NCI-H187 treated with DMSO at 0.1 percent for 48 hours (cell line): ENCODE data around the gene PLXDC2.
"Not testable (repeated sequence)": the region's sequence is repeated elsewhere in the genome, so short reads cannot be mapped to it uniquely, and the experiment has no call there.

Source experiments
- DNase-seq: peaks from one replicate; lab custom pipeline; 2025; lab: John Stamatoyannopoulos, UW

Gene PLXDC2

DNA sequence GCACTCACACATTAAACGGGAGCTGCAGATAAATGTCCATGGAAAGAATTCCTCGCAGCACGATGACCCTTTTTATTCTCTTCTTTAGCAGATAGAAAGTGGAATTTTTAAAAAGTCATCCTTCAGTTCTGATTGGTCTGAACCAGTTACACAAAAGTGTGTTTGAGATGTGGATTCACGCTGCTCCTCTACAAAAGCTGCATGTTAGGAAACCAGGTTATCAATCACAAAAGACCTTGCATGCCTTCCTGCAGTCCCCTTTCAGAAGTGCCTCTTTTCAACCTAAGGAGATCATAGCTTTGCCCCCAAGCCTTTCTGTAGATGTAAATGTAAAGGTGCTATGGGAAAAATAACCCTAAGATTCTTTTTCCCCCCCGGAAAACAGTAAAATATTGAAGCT, 299.7 kb downstream of the PLXDC2 start:
- no peak for DNase-seq

- DNase-seq = no peak
Measured at GRCh38 chr10:20117471-20117870, 301.2 kb downstream of the PLXDC2 start.

GRCh38 chr10:20118119-20118518, 301.9 kb downstream of the PLXDC2 start:
- DNase-seq = no peak

DNA sequence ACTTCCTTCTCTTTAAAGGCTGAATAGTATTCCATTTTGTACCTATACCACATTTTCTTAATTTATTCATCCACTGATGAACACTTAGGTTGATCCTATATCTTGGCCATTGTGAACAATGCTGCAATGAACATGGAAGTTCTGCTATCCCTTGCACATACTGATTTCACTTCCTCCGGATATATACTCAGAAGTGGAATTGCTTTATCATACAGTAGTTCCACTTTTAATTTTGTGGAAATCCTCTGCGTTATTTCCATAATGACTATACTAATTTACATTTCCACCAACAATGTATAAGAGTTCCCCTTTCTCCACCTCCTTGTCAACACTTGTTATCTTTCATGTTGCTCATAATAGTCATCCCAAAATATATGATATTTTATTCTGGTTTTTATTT, 312.6 kb downstream of the PLXDC2 start:
- DNase-seq = no peak

DNA sequence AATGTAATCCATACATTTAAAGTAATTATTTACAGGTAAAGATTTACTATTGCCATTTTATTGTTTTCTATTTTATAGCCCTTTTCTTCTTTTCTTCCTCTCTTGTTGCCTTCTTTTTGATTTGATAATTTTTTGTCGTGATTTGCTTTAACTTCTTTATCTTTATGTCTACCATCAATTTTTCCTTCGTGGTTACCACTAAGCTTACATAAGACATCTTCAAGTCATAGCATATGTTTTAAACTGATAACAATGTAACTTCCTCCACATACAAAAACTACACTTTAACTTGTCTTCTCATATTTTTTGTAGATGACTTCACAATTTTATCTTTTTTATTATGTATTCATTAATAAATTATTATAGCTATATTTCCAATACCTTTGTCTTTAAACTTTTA, 316.6 kb downstream of the PLXDC2 start:
- no peak for DNase-seq

DNA sequence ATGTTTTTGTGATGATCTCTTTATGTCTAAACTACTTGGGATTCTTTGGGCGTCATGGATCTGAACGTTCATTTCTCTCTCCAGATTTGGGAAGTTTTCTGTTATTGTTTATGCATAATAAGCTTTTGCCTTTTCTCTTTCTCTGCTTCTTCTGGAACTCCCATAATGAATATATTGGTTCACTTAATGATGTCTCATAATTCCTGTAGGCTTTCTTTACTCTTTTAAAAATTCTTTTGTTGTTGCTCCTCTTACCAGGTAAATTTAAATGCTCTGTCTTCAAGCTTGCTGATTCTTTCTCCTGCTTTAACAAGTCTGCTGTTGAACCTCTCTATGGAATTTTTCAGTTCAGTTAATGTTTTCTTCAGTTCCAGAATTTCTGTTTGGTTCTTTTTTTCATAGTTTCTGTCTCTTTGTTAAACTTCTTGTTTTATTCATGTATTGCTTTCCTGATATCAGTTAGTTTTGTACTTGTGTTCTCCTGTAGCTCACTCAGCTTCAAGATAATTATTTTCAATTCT, 317.5 kb downstream of the PLXDC2 start:
- no peak for DNase-seq

GRCh38 chr10:20142311-20142710, 326.1 kb downstream of the PLXDC2 start:
- no peak for DNase-seq

DNA sequence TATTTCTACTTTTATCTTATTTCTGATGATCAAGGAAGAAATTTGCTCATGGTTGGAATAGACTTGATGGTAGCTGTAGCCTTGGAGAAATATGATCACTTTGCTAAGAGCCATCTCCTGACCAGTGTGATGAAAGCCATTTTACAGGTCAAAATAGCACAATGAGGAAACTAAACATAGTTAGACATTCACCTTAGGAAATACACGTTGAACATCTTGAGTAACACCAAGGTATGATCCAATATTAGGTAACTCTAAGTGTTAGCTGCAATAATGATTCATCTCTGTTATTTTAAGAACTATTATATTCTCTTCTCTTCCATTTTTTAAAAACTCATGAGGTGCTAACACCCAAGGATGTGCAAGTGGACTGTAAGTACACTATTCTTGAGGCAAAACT, 328.0 kb downstream of the PLXDC2 start:
- no peak for DNase-seq

DNA sequence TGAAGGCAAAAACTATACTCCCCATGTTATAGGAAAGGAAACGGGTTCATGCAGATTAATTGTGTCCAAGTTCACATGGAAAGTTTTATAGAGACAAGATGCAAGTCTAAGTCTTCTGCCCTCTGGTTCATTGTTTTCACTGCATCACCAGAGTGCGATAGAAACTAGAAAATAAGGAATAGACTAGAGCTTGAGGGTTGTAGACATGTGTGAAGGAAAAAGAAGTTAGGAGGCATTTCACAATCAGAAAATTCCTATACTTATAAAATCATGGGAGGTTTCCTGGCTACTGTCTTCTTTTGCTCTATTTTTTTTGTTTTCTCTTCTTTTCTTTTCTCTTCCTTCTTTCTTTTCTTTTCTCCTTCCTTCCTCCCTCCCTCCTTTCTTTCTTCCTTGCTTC, 329.8 kb downstream of the PLXDC2 start:
- no peak for DNase-seq

DNA sequence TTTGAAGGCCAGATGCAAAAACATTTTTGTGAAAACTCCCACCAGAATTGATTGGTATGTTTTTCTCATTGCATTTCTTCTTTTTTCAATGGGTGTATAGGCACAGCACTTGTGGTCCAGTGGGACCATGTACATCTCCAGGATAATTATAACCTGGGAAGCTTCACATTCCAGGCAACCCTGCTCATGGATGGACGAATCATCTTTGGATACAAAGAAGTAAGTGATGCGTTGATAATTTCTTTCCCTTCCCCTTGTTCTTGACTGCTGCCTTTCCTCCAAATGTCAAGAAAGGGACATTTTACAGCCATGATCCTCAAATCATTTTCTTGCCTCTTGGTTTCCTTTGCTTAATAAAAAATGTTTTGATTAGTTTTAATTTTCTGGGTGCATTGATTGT, 331.5 kb downstream of the PLXDC2 start:
- DNase-seq = no peak

DNA sequence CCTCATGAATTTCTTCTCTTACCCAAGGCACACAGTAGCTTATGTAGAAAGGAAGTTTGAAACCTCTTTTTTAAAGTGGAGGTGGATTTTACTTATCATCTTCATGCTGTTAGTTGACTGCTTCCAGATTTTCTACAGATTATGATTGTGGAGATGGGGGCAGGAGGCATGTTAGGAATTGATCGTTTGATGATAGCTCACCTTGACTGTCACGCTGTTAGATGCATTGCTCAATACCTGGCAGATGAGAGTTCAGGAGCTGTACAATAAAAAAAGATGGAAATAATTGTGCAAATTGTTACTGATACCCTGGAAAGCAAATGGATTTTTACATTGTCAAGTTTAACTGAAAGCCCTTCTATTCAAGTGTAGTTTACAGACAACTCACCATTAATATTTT, 340.3 kb downstream of the PLXDC2 start:
- no peak for DNase-seq

GRCh38 chr10:20157314-20157713, 341.1 kb downstream of the PLXDC2 start:
- DNase-seq = no peak

- DNase-seq = no peak
Measured at GRCh38 chr10:20158086-20158485, 341.9 kb downstream of the PLXDC2 start.

DNA sequence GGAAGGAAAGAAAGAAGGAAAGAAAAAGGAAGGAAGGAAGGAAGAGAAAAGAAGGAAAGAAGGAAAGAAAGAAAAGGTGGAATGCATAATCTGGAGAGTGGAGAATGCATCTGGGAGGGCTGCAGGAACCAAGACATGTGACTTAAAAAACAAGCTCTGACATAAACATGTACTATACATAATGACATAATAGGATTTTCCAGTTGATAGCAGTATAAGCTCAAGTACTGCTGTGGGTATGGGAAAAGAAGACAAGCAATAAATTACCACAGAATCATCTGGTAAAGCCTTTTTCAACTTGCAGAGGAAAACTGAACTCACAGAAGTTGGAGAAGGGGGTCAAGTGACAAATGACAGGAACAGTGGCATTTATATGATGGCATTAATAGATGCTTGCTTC, 345.9 kb downstream of the PLXDC2 start:
- no peak for DNase-seq

DNA sequence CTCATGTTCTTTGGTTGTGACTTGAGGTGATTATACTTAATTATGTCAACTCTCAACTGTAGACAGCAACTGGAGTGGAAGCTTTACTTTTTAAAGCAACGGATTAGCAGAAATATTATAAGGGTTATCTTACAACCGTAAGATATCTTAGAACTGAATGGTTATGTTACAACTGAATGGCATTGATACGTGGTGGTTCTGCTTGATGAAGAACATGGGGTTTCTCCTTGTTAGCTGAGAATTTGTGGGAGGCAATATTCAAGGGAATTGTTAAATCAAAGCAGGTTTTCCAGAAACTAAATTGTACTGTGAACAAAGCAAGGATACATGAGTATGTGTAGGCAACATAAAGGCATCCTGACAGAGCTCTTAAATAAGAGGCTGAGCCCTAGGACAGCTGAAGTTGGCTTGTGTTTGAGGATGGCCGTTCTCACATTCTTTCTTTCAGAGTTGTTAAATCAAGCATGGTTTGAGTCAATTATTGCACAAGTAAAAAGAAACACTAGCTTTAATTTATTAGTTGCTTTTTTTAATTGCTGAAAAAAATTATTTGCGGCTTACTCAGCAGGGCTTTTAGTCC, 350.0 kb downstream of the PLXDC2 start:
- DNase-seq = no peak

- DNase-seq = no peak
Measured at GRCh38 chr10:20170661-20171060, 354.4 kb downstream of the PLXDC2 start.

DNA sequence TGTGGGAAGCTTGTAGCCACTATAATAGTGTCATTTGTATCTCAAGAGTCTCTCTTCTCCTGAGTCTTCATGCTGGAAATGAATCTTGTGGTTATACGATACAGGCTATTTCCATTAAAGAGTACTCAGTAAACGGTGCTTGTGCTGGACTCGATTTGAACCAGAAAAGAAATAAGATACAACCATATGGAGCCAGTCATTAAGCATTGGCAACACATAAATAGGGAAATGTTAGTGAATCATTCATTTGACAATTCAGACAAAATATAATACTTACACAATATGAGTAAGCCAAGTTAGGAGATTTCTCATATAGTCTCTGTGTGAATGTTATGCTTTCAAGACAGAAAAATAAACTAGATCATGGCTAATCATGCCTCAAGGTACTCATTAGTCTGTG, 356.8 kb downstream of the PLXDC2 start:
- DNase-seq = no peak

DNA sequence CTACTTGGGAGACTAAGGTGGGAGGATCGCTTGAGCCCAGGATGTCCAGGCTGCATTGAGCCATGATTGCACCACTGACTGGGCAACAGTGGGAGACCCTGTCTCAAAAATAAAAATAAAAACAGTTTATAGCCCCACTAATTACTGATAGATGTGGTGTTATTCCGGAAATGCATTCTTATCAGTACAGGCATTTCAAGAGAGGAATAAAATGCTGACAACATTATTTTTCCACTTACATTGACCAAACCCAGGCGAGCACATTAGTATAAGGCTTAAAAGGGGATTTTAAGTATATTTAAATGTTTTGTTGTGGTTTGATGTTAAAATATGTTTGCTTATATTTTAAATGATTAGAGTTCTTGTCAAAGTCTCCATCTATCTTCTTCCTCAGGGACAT, 359.5 kb downstream of the PLXDC2 start:
- DNase-seq = no peak

DNA sequence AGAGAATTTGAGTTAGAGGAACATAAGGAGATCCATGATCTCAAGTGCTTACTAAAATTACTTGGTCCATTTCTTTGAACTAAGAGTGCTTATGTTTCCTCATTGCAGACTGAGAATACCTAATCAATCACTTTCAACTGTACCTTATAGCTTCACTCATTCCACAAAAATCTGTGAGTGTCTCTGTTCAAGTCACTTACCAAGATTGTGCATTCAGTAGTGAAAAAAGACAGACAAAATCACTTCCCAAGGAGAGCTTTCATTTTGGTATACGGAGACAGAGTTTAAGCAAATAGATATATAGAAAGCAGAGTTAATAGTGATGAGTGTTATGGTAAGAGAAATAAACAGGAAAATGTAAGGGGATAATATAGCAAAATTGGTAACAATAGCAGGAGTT, 364.5 kb downstream of the PLXDC2 start:
- no peak for DNase-seq

DNA sequence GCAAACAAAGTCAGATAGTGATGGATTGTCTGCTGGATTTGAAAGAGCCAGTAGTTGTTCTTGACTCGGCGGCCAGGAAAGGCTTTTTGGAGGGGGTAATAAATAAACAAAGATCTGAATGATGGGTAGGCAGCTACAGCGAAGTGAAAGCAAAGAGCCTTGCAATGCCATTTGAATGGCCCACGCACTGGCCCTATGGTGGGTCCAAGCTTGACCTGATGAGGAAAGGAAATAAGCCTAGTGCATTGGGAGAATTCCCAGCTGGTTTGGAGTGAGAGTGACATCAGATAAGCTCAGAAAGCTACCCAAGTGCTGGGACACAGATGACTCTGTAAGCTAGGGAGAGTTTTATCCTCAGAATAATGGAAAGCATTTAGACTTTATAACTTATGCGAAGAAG, 365.2 kb downstream of the PLXDC2 start:
- no peak for DNase-seq

GRCh38 chr10:20185116-20185515, 368.9 kb downstream of the PLXDC2 start:
- no peak for DNase-seq

DNA sequence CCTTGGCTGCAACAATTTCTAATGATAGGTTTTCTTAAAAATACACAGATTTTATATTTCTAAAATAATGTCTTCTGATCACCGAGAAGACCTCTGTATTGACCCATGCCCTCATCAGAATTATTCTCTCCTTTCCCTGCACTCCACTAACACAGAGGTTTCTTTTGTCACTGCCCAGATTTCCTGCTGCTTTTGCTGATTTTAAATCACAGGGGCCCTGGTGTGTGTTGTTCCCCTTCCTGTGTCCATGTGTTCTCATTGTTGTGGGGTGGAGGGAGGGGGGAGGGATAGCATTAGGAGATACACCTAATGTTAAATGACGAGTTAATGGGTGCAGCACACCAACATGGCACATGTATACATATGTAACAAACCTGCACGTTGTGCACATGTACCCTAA, 375.2 kb downstream of the PLXDC2 start:
- DNase-seq = not testable (repeated sequence)

- no peak for DNase-seq
Measured at GRCh38 chr10:20195076-20195475, 378.8 kb downstream of the PLXDC2 start.

DNA sequence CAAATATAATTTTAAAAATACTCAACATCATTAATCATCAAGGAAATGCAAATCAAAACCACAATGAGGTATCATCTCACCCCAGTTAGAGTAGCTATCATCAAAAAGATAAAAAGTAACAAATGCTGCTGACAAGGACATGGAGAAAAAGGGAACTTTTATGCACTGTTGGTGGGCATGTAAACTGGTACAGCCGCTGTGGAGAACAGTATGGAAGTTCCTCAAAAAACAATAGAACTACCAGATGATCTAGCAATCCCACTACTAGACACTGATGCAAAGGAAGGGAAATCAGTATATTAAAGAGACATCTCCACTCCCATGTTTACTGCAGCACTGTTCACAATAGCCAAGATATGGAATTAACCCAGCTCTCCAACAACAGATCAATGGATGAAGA, 384.5 kb downstream of the PLXDC2 start:
- no peak for DNase-seq

DNA sequence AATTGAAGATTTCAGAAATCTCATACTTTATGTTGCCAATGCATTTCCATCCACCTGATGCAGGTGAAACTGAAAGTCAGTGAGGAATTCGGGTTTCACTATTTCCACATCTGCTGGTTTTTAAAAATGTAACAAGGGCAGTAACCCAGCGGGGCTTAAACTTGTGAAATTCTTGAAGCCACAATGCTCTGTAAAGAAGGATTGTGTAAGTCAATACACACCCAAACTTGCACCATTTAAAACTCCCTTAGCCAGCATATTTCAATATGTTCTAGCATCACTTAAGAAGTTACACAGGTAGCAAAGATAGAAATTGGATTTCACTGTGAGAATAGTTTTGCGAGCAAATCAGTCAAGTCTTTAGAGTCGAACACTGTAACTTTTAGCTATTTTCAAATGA, 386.1 kb downstream of the PLXDC2 start:
- DNase-seq = no peak
